OCI-LY7 (cell line): ENCODE measurements around the gene P3R3URF. TPM values are rescaled to one million over a fixed set of nuclear protein-coding genes. Genes with fewer than 3 reads are reported as not detected.

Experiments
- BruUV-seq: library from RNA; stranded (reverse); fragments of 400-500 nt; replicated peaks from 2 replicates; lab custom pipeline; 2021; lab: Mats Ljungman, UMichigan
- CTCF ChIA-PET: fragments of 300-600 bp; sonication (Branson Sonifier 250); formaldehyde crosslinking; loops from one replicate; lab custom pipeline; 2022; ENCODE audit warnings: antibody characterized with exemption; ENCODE audit not compliant: unreplicated experiment; lab: Charles Lee
- POLR2A ChIA-PET: fragments of 300-600 bp; sonication (Branson Sonifier 250); formaldehyde crosslinking; loops from one replicate; lab custom pipeline; 2022; ENCODE audit warnings: antibody characterized with exemption; lab: Charles Lee
- DNase-seq: peaks from one replicate; pipeline ENCODE4 v3.0.0-alpha.2; 2015; ENCODE audit warnings: low spot score
- H2AFZ ChIP-seq: fragments of 200-600 bp; sonication (generic), shearing (Covaris generic); 2 replicates; pipeline ENCODE4 v1.6.1; 2014; ENCODE audit warnings: mild to moderate bottlenecking, antibody characterized with exemption, low read length, moderate library complexity
- H3K27ac ChIP-seq: fragments of 200-600 bp; sonication (generic); 2 replicates; pipeline ENCODE4 v1.5.1; 2014; ENCODE audit warnings: mixed run types, low read depth, mild to moderate bottlenecking, moderate library complexity, low read length, inconsistent platforms; ENCODE audit not compliant: poor library complexity, severe bottlenecking
- H3K36me3 ChIP-seq: fragments of 200-600 bp; sonication (generic); 2 replicates; pipeline ENCODE4 v1.6.1; 2014; ENCODE audit warnings: mild to moderate bottlenecking, antibody characterized with exemption, low read length, moderate library complexity, mixed read lengths; ENCODE audit not compliant: insufficient read depth
- H3K4me1 ChIP-seq: fragments of 200-600 bp; sonication (generic); 2 replicates; pipeline ENCODE4 v1.5.1; 2014; ENCODE audit warnings: mild to moderate bottlenecking, low read length; ENCODE audit not compliant: insufficient read depth, poor library complexity, severe bottlenecking
- H3K4me2 ChIP-seq: fragments of 200-600 bp; sonication (generic); 2 replicates; pipeline ENCODE4 v1.6.1; 2014; ENCODE audit warnings: mild to moderate bottlenecking, low read length
- H3K4me3 ChIP-seq: fragments of 200-600 bp; sonication (generic); 2 replicates; pipeline ENCODE4 v1.5.1; 2014; ENCODE audit warnings: mild to moderate bottlenecking, low read depth, low read length; ENCODE audit not compliant: poor library complexity, severe bottlenecking
- H3K79me2 ChIP-seq: fragments of 200-600 bp; sonication (generic); 2 replicates; pipeline ENCODE4 v1.6.1; 2016; ENCODE audit warnings: low read depth, mild to moderate bottlenecking, low read length, moderate library complexity, mixed read lengths; ENCODE audit not compliant: insufficient read depth
- H3K9me2 ChIP-seq: fragments of 200-600 bp; sonication (generic); 2 replicates; pipeline ENCODE4 v1.6.1; 2016; ENCODE audit warnings: mild to moderate bottlenecking, low read length, mixed read lengths; ENCODE audit not compliant: insufficient read depth
- H3K9me3 ChIP-seq: fragments of 200-600 bp; sonication (generic); 2 replicates; pipeline ENCODE4 v1.6.1; 2014; ENCODE audit warnings: mild to moderate bottlenecking, mixed run types, low read length, mixed read lengths
- H4K20me1 ChIP-seq: fragments of 200-600 bp; sonication (generic); 2 replicates; pipeline ENCODE4 v1.6.1; 2014; ENCODE audit warnings: mild to moderate bottlenecking, antibody characterized with exemption, low read length, moderate library complexity, mixed read lengths; ENCODE audit not compliant: insufficient read depth
- CTCF ChIP-seq: fragments of 200-600 bp; sonication (generic); conservative IDR thresholded peaks from 2 replicates; pipeline ENCODE4 v1.5.1; 2014; ENCODE audit warnings: mild to moderate bottlenecking, antibody characterized with exemption, low read length, moderate library complexity, mixed read lengths
- EZH2phosphoT487 ChIP-seq: fragments of 200-600 bp; sonication (generic); IDR thresholded peaks from 2 replicates; pipeline ENCODE4 v1.6.1; 2018; ENCODE audit warnings: low read depth, borderline replicate concordance, mild to moderate bottlenecking, mixed run types, antibody characterized with exemption, low read length, moderate library complexity, mixed read lengths
- intact Hi-C: fragments of 100-400 bp; cut with micrococcal nuclease; formaldehyde crosslinking; loops from one replicate; pipeline ENCODE4 v1.10.0; 2022; ENCODE audit not compliant: unreplicated experiment
- total RNA-seq, 2 experiments: library from RNA; depleted of rRNA in 1 of 2; stranded (reverse); fragments of >200 nt in 1 of 2; shearing (Covaris generic) in 1 of 2; gene quantifications; 2 replicates each; pipeline ENCODE4 v1.2.3, GENCODE V29; 2014 to 2022

Gene P3R3URF
- total RNA-seq, 2 experiments from 2014 or later: not detected

- no peak overlapping the region for H3K4me3 ChIP-seq
- no peak overlapping the region for H3K4me2 ChIP-seq
- no peaks in the 10 kb centered on the region for H3K4me1 ChIP-seq
- no peak overlapping the region for H3K27ac ChIP-seq
- H3K9me2 ChIP-seq: no peaks in the 10 kb centered on the region
- no peaks in the 10 kb centered on the region for H3K79me2 ChIP-seq
- H3K36me3 ChIP-seq: no peaks in the 10 kb centered on the region
- CTCF ChIA-PET: no interaction called here
- BruUV-seq: no TSS peak
- intact Hi-C loops: no loop called here
- POLR2A ChIA-PET: interaction anchor here (1.2 kb wide), 2 partner anchors 8 to 108 kb away, joined by 3 to 4 read pairs; no protein-coding TSS in a partner anchor
- H4K20me1 ChIP-seq: no peaks in the 10 kb centered on the region
- TF ChIP-seq CTCF (no peak), EZH2phosphoT487 (no peak)
- H2AFZ ChIP-seq: no peak overlapping the region
- no peak for DNase-seq
- no peaks in the 10 kb centered on the region for H3K9me3 ChIP-seq
Measured at GRCh38 chr1:46152016-46152415, 24.3 kb downstream of the P3R3URF start.

GRCh38 chr1:46150085-46150484 lies 26.2 kb downstream of the P3R3URF start:
- H3K27ac ChIP-seq: no peak overlapping the region
- no peaks in the 10 kb centered on the region for H3K36me3 ChIP-seq
- BruUV-seq: no TSS peak
- DNase-seq: no peak
- no peaks in the 10 kb centered on the region for H3K9me3 ChIP-seq
- H3K9me2 ChIP-seq: no peaks in the 10 kb centered on the region
- intact Hi-C loops: no loop called here
- no peak overlapping the region for H3K4me3 ChIP-seq
- no peaks in the 10 kb centered on the region for H3K4me1 ChIP-seq
- CTCF ChIA-PET: no interaction called here
- no peak overlapping the region for H3K4me2 ChIP-seq
- no peaks in the 10 kb centered on the region for H3K79me2 ChIP-seq
- H2AFZ ChIP-seq: no peak overlapping the region
- TF ChIP-seq CTCF (no peak), EZH2phosphoT487 (no peak)
- POLR2A ChIA-PET: interaction anchor here (1.2 kb wide), 1 partner anchor 10 kb away, joined by 3 read pairs; no protein-coding TSS in a partner anchor
- no peaks in the 10 kb centered on the region for H4K20me1 ChIP-seq

- Histone ChIP-seq H3K27ac (no peak overlapping the region), H3K9me3 (no peaks in the 10 kb centered on the region), H3K9me2 (no peaks in the 10 kb centered on the region), H2AFZ (peak overlapping the region; percentile 45; the same call in 1 of the 2 replicates), H4K20me1 (no peaks in the 10 kb centered on the region), H3K4me1 (no peaks in the 10 kb centered on the region), H3K4me2 (no peak overlapping the region), H3K4me3 (no peak overlapping the region), H3K36me3 (no peaks in the 10 kb centered on the region), H3K79me2 (no peaks in the 10 kb centered on the region)
- BruUV-seq: no TSS peak
- ChIA-PET CTCF (no interaction called here), POLR2A (interaction anchor here (1.7 kb wide), 1 partner anchor 11 kb away, joined by 3 read pairs; no protein-coding TSS in a partner anchor)
- no peak for DNase-seq
- intact Hi-C loops: no loop called here
- no peak for TF ChIP-seq CTCF
- no peak for TF ChIP-seq EZH2phosphoT487
Measured at GRCh38 chr1:46148318-46148717, 28.0 kb downstream of the P3R3URF start.
